SU-DHL-6 (cell line): ENCODE results near the gene ATP8A2.

Experiments
- H2AFZ ChIP-seq: fragments of 200-600 bp; sonication (generic); 2 replicates; pipeline ENCODE4 v1.6.1; 2014; ENCODE audit warnings: low read depth, mild to moderate bottlenecking, moderate library complexity, mixed read lengths, antibody characterized with exemption, low read length; ENCODE audit not compliant: severe bottlenecking
- H3F3A ChIP-seq: fragments of 200-600 bp; shearing (Covaris generic); 2 replicates; pipeline ENCODE4 v1.6.0; 2016; ENCODE audit warnings: antibody characterized with exemption, mild to moderate bottlenecking; ENCODE audit not compliant: insufficient read depth
- H3K27ac ChIP-seq: fragments of 200-600 bp; sonication (generic); 2 replicates; pipeline ENCODE4 v1.5.1; 2016; ENCODE audit warnings: low read depth, mild to moderate bottlenecking, low read length, moderate library complexity, mixed read lengths
- H3K27me3 ChIP-seq: fragments of 200-600 bp; sonication (generic), shearing (Covaris generic); 2 replicates; pipeline ENCODE4 v1.6.0; 2014; ENCODE audit warnings: mild to moderate bottlenecking, low read length
- H3K36me3 ChIP-seq: fragments of 200-600 bp; sonication (generic); 2 replicates; pipeline ENCODE4 v1.6.1; 2014; ENCODE audit warnings: mild to moderate bottlenecking, low read length, mixed read lengths
- H3K4me2 ChIP-seq: fragments of 300-600, 200-600 bp; shearing (Covaris generic), sonication (generic); 2 replicates; pipeline ENCODE4 v1.6.0; 2014; ENCODE audit warnings: low read length, low read depth, mild to moderate bottlenecking; ENCODE audit not compliant: poor library complexity, severe bottlenecking
- H3K4me3 ChIP-seq: fragments of 200-600 bp; sonication (generic); 2 replicates; pipeline ENCODE4 v1.5.1; 2014; ENCODE audit warnings: antibody characterized with exemption, low read length, mild to moderate bottlenecking, mixed read lengths; ENCODE audit not compliant: insufficient read depth, poor library complexity, severe bottlenecking
- H3K79me2 ChIP-seq: fragments of 200-600 bp; sonication (generic); 2 replicates; pipeline ENCODE4 v1.6.1; 2014; ENCODE audit warnings: mild to moderate bottlenecking, low read length, moderate library complexity; ENCODE audit not compliant: insufficient read depth
- H3K9ac ChIP-seq: fragments of 200-600 bp; sonication (generic); 2 replicates; pipeline ENCODE4 v1.7.0; 2014; ENCODE audit warnings: mild to moderate bottlenecking, low read length
- H3K9me2 ChIP-seq: fragments of 200-600 bp; sonication (generic); replicated peaks from 2 replicates; pipeline ENCODE4 v1.6.1; 2014; ENCODE audit warnings: low read length; ENCODE audit not compliant: insufficient read depth
- H3K9me3 ChIP-seq: fragments of 200-600 bp; sonication (generic); 2 replicates; pipeline ENCODE4 v1.6.1; 2014; ENCODE audit warnings: low read length, mixed read lengths; ENCODE audit not compliant: insufficient read depth
- H4K20me1 ChIP-seq: fragments of 200-600 bp; sonication (generic); 2 replicates; pipeline ENCODE4 v1.6.1; 2014; ENCODE audit warnings: low read depth, mild to moderate bottlenecking, antibody characterized with exemption, low read length, moderate library complexity, mixed read lengths
- EZH2phosphoT487 ChIP-seq: fragments of 200-600 bp; sonication (generic), shearing (Covaris generic); conservative IDR thresholded peaks from 2 replicates; pipeline ENCODE4 v1.6.1; 2018; ENCODE audit warnings: mild to moderate bottlenecking, antibody characterized with exemption, low read length, moderate library complexity, mixed read lengths
- TF ChIP-seq, protein P1 (sequence below): fragments of 200-600 bp; sonication (generic); IDR thresholded peaks from one replicate; pipeline ENCODE4 v1.5.1; 2017; ENCODE audit warnings: antibody characterized with exemption, mild to moderate bottlenecking, low read length, moderate library complexity; ENCODE audit not compliant: insufficient read depth, poor library complexity, severe bottlenecking

Gene ATP8A2

DNA sequence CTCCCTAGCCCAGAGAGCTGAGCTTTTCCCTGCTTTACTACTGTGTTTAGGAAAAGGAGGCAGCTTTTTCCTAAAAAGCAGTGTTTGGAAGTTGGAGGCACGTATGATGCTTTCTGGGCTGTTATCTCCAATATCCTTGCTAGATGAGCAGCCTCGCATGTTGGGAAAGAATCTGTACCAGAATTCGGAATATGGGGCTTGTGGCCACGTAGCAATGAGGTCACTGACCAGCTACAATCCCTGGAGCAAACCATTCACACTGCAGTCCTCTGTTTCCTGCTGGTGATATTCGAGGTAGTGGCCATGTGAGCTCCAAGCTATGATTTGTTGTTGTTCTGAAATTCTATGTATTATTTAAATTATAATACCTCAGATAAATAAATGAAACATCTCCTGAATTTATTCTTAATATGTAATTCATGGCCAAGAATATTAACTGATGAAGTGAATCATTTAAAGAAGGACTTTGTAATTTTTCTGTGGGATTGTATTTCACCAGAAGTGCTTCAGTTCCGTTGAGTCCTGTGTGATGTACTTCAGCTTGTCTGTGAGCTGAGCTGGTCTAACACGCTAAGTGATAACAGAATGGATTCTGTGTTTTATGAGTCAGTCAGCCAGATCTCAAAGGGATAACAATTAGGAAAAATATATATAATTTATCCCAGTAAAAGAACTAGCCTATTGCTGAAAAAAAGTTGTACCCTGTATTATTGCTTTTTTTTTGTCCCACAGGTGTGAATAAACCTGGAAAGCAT, 360.5 kb downstream of the ATP8A2 start:
- no peak overlapping the region for H3K4me2 ChIP-seq

DNA sequence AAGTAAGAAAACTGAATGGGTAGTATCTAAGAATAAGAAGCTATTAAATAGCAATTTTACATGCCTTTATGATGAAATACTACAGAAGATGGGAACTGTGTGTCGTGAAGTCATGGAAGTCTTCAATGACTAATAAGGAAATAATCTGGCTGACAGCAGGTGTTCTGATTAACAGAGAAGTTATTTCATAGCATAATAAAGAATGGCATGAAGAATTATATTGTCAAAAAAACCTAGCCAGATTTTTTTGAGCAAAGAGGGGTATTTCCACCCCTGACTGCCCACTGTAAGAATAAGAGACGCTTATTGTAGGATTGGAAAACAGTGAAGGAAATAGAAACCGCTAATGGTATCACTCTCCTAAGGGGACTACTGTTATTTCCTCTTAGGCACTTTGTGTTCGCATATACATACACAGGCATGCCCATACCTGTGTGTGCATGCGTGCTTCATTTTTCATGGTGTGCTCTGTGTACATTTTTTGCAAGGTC, 361.3 kb downstream of the ATP8A2 start:
- H3K27me3 ChIP-seq, result no peaks in the 10 kb centered on the region
- no peak for TF ChIP-seq EZH2phosphoT487
- TF ChIP-seq, protein P1, sequence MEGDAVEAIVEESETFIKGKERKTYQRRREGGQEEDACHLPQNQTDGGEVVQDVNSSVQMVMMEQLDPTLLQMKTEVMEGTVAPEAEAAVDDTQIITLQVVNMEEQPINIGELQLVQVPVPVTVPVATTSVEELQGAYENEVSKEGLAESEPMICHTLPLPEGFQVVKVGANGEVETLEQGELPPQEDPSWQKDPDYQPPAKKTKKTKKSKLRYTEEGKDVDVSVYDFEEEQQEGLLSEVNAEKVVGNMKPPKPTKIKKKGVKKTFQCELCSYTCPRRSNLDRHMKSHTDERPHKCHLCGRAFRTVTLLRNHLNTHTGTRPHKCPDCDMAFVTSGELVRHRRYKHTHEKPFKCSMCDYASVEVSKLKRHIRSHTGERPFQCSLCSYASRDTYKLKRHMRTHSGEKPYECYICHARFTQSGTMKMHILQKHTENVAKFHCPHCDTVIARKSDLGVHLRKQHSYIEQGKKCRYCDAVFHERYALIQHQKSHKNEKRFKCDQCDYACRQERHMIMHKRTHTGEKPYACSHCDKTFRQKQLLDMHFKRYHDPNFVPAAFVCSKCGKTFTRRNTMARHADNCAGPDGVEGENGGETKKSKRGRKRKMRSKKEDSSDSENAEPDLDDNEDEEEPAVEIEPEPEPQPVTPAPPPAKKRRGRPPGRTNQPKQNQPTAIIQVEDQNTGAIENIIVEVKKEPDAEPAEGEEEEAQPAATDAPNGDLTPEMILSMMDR, result no peak
- H4K20me1 ChIP-seq, result no peaks in the 10 kb centered on the region
- H3K4me3 ChIP-seq, result no peak overlapping the region
- H3K9me2 ChIP-seq, result no peaks in the 10 kb centered on the region
- H3K36me3 ChIP-seq, result no peaks in the 10 kb centered on the region
- no peak overlapping the region for H3K27ac ChIP-seq
- no peak overlapping the region for H3K4me2 ChIP-seq
- no peaks in the 10 kb centered on the region for H3F3A ChIP-seq
- H3K79me2 ChIP-seq, result no peaks in the 10 kb centered on the region
- no peak overlapping the region for H2AFZ ChIP-seq
- H3K9ac ChIP-seq, result no peak overlapping the region
- no peaks in the 10 kb centered on the region for H3K9me3 ChIP-seq

More for the DNA sequence above, 360.5 kb downstream of the ATP8A2 start:
- Histone ChIP-seq H3K79me2 (no peaks in the 10 kb centered on the region), H3K9me3 (no peaks in the 10 kb centered on the region), H3K27ac (no peak overlapping the region), H4K20me1 (no peaks in the 10 kb centered on the region), H3K4me3 (no peak overlapping the region), H2AFZ (no peak overlapping the region), H3F3A (no peaks in the 10 kb centered on the region), H3K27me3 (no peaks in the 10 kb centered on the region), H3K9ac (no peak overlapping the region), H3K9me2 (no peaks in the 10 kb centered on the region), H3K36me3 (no peaks in the 10 kb centered on the region)
- TF ChIP-seq, protein P1, result no peak
- TF ChIP-seq EZH2phosphoT487, result no peak

DNA sequence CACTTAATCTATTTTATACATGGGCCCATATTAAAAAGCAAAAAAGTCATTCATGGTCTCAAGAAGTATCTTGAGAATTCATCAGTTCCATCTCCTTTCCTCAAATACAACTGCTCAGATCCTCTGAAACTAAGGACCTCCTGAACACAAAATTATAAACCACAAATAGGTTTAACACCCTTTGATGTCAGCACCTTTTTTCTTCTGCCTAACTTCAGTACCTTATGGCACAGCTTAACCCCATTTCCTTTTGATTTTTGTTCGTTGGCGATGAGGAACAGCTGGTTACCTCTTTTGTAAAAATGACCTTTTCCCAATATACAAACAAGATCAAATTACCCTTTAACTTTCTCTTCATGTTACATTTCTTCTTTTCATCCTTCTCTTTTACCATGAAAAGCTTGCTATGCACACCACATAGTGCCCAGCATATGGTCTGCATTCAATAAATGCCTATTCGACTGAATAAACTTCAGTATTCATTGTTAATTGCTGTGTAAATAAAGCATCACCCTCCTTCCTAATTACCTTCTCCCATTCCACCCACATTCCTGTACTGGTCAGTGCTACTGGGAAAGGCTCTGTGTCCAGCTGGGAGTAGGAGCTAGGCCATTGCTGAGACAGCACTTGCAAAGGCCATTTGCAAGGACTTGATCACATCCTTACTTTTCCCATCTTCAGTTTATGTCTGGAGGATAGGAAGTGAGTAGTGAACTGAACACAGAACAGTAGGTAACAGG, 362.1 kb downstream of the ATP8A2 start:
- H3K9ac ChIP-seq, result no peak overlapping the region
- no peak overlapping the region for H2AFZ ChIP-seq
- H3K36me3 ChIP-seq, result no peaks in the 10 kb centered on the region
- H4K20me1 ChIP-seq, result no peaks in the 10 kb centered on the region
- H3K9me2 ChIP-seq, result no peaks in the 10 kb centered on the region
- no peaks in the 10 kb centered on the region for H3K79me2 ChIP-seq
- H3K27ac ChIP-seq, result no peak overlapping the region
- TF ChIP-seq, protein P1, result no peak
- TF ChIP-seq EZH2phosphoT487, result no peak
- H3K27me3 ChIP-seq, result no peaks in the 10 kb centered on the region
- no peaks in the 10 kb centered on the region for H3K9me3 ChIP-seq
- H3K4me2 ChIP-seq, result no peak overlapping the region
- no peak overlapping the region for H3K4me3 ChIP-seq
- H3F3A ChIP-seq, result no peaks in the 10 kb centered on the region
